Neural progenitor cell (in vitro differentiated cells): ENCODE measurements around the gene PRSS35.

Experiments used
- EZH2 ChIP-seq: fragments of 200-600 bp; sonication (generic); IDR thresholded peaks from 2 replicates; pipeline ENCODE4 v1.6.1; 2017; ENCODE audit warnings: antibody characterized with exemption, mild to moderate bottlenecking, moderate library complexity
- EZH2phosphoT487 ChIP-seq: fragments of 200-600 bp; sonication (generic); IDR thresholded peaks from 2 replicates; pipeline ENCODE4 v1.6.1; 2017; ENCODE audit warnings: antibody characterized with exemption
- TF ChIP-seq, protein P1 (sequence below): fragments of 200-600 bp; sonication (generic); IDR thresholded peaks from 2 replicates; pipeline ENCODE4 v1.5.1; 2017; ENCODE audit warnings: antibody characterized with exemption, mild to moderate bottlenecking

DNA sequence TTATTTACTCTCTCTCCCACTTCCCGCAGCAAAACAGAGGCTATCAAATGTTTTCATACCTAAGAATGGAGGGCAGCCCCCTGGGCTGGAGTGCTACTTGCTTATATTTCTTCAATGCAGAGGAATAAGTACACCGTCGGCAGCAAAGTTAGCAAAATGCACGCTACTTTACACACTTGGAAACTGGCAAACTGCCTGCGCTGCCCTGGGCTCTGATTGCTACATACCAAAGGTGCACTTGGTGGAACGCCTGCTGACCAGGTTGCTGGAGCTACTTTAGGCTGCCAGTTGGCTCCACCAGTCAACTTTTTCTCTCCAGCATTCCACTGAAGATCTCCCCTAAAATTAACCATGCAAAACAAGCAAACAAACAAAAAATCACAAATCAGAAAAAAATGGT is 62.4 kb downstream of the PRSS35 start:
- TF ChIP-seq, protein P1, sequence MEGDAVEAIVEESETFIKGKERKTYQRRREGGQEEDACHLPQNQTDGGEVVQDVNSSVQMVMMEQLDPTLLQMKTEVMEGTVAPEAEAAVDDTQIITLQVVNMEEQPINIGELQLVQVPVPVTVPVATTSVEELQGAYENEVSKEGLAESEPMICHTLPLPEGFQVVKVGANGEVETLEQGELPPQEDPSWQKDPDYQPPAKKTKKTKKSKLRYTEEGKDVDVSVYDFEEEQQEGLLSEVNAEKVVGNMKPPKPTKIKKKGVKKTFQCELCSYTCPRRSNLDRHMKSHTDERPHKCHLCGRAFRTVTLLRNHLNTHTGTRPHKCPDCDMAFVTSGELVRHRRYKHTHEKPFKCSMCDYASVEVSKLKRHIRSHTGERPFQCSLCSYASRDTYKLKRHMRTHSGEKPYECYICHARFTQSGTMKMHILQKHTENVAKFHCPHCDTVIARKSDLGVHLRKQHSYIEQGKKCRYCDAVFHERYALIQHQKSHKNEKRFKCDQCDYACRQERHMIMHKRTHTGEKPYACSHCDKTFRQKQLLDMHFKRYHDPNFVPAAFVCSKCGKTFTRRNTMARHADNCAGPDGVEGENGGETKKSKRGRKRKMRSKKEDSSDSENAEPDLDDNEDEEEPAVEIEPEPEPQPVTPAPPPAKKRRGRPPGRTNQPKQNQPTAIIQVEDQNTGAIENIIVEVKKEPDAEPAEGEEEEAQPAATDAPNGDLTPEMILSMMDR: no peak
- TF ChIP-seq EZH2phosphoT487 (no peak), EZH2 (no peak)
